HEK293 (cell line): ENCODE data around the gene APLP2.

Experiments
- CTCF ChIA-PET: fragments of 350-600 bp; formaldehyde crosslinking; extraction: SDS; loops from one replicate; lab custom pipeline; 2021; ENCODE audit warnings: antibody characterized with exemption; lab: Yijun Ruan, JAX
- POLR2A ChIA-PET: fragments of 300-600 bp; formaldehyde crosslinking; extraction: SDS; loops from one replicate; lab custom pipeline; 2020; ENCODE audit warnings: antibody characterized with exemption, inconsistent platforms; lab: Yijun Ruan, JAX
- H3K27ac ChIP-seq: fragments of 200-500 bp; sonication (Bioruptor generic); 2 replicates; pipeline ENCODE4 v1.5.1; 2014; ENCODE audit warnings: low read depth, low read length, control low read depth, inconsistent platforms; ENCODE audit errors: extremely low read depth
- H3K36me3 ChIP-seq, 2 experiments: fragments of 200-500 bp in 1 of 2; sonication (Bioruptor generic) in 1 of 2; 1 replicate in 1 of 2; 2 replicates in 1 of 2; pipeline ENCODE4 v1.5.1; 2014 to 2017; ENCODE audit warnings: inconsistent platforms in 2 of 2, low read length in 2 of 2; ENCODE audit not compliant: control insufficient read depth in 2 of 2, insufficient read depth in 1 of 2
- H3K4me1 ChIP-seq: fragments of 200-500 bp; sonication (Bioruptor generic); 2 replicates; pipeline ENCODE4 v1.5.1; 2014; ENCODE audit warnings: mild to moderate bottlenecking, low read length, inconsistent platforms; ENCODE audit not compliant: control insufficient read depth, insufficient read depth
- H3K4me3 ChIP-seq: 2 replicates; pipeline ENCODE4 v1.5.1; 2011; ENCODE audit warnings: low read depth, mild to moderate bottlenecking, control low read depth, low read length, moderate library complexity
- H3K9me3 ChIP-seq: fragments of 200-500 bp; sonication (Bioruptor generic); 2 replicates; pipeline ENCODE4 v1.5.1; 2014; ENCODE audit warnings: low read depth, low read length, inconsistent platforms; ENCODE audit not compliant: control insufficient read depth, insufficient read depth
- BCL11A ChIP-seq: fragments of 450-650 bp; formaldehyde crosslinking; IDR thresholded peaks from 2 replicates; pipeline ENCODE4 v1.5.1; 2016; ENCODE audit warnings: low read depth, missing biosample characterization, missing genetic modification characterization
- BCL11B ChIP-seq: fragments of 450-650 bp; formaldehyde crosslinking; IDR thresholded peaks from 2 replicates; pipeline ENCODE4 v1.5.1; 2016; ENCODE audit warnings: low read depth, missing biosample characterization, missing genetic modification characterization
- EGR2 ChIP-seq: fragments of 450-650 bp; formaldehyde crosslinking; IDR thresholded peaks from 2 replicates; pipeline ENCODE4 v1.5.1; 2016; ENCODE audit warnings: low read depth, missing biosample characterization, missing genetic modification characterization
- HOXC10 ChIP-seq: sonication (generic); formaldehyde crosslinking; IDR thresholded peaks from 2 replicates; pipeline ENCODE4 v1.8.1; 2023; ENCODE audit warnings: mild to moderate bottlenecking, missing genetic modification reagents
- KLF10 ChIP-seq: fragments of 450-650 bp; IDR thresholded peaks from 2 replicates; pipeline ENCODE4 v1.5.1; 2018; ENCODE audit warnings: missing biosample characterization, mild to moderate bottlenecking, missing genetic modification characterization
- REST ChIP-seq: fragments of 450-650 bp; formaldehyde crosslinking; IDR thresholded peaks from 2 replicates; pipeline ENCODE4 v1.5.1; 2016; ENCODE audit warnings: missing biosample characterization, missing genetic modification characterization
- WT1 ChIP-seq: fragments of 450-650 bp; formaldehyde crosslinking; IDR thresholded peaks from 2 replicates; pipeline ENCODE4 v1.5.1; 2016; ENCODE audit warnings: missing biosample characterization, missing genetic modification characterization
- ZBTB10 ChIP-seq: fragments of 450-650 bp; formaldehyde crosslinking; IDR thresholded peaks from 2 replicates; pipeline ENCODE4 v1.5.1; 2016; ENCODE audit warnings: missing biosample characterization, missing genetic modification characterization
- ZFP41 ChIP-seq: fragments of 450-650 bp; formaldehyde crosslinking; IDR thresholded peaks from 2 replicates; pipeline ENCODE4 v1.5.1; 2016; ENCODE audit warnings: missing biosample characterization, missing genetic modification characterization, borderline replicate concordance
- ZNF10 ChIP-seq: fragments of 450-650 bp; formaldehyde crosslinking; IDR thresholded peaks from 2 replicates; pipeline ENCODE4 v1.5.1; 2017; ENCODE audit warnings: missing biosample characterization, missing genetic modification characterization
- ZNF133 ChIP-seq: fragments of 450-650 bp; formaldehyde crosslinking; IDR thresholded peaks from 2 replicates; pipeline ENCODE4 v1.5.1; 2016; ENCODE audit warnings: missing biosample characterization, missing genetic modification characterization
- ZNF350 ChIP-seq: fragments of 450-650 bp; formaldehyde crosslinking; IDR thresholded peaks from 2 replicates; pipeline ENCODE4 v1.5.0; 2017; ENCODE audit warnings: missing biosample characterization, mild to moderate bottlenecking, missing genetic modification characterization
- ZNF354C ChIP-seq: fragments of 450-650 bp; formaldehyde crosslinking; IDR thresholded peaks from 2 replicates; pipeline ENCODE4 v1.5.1; 2016; ENCODE audit warnings: missing biosample characterization, missing genetic modification characterization, low read depth, borderline replicate concordance
- ZNF501 ChIP-seq: fragments of 450-650 bp; formaldehyde crosslinking; IDR thresholded peaks from 2 replicates; pipeline ENCODE4 v1.5.1; 2016; ENCODE audit warnings: missing biosample characterization, missing genetic modification characterization
- ZNF521 ChIP-seq: fragments of 450-650 bp; formaldehyde crosslinking; IDR thresholded peaks from 2 replicates; pipeline ENCODE4 v1.5.1; 2017; ENCODE audit warnings: missing biosample characterization, mild to moderate bottlenecking, missing genetic modification characterization
- ZNF529 ChIP-seq: fragments of 450-650 bp; formaldehyde crosslinking; IDR thresholded peaks from 2 replicates; pipeline ENCODE4 v1.5.1; 2017; ENCODE audit warnings: missing genetic modification characterization, missing biosample characterization; ENCODE audit not compliant: insufficient replicate concordance
- ZNF580 ChIP-seq: fragments of 450-650 bp; formaldehyde crosslinking; IDR thresholded peaks from 2 replicates; pipeline ENCODE4 v1.5.1; 2016; ENCODE audit warnings: missing biosample characterization, missing genetic modification characterization
- ZNF626 ChIP-seq: fragments of 450-650 bp; sonication (Bioruptor Pico); formaldehyde crosslinking; IDR thresholded peaks from 2 replicates; pipeline ENCODE4 v1.5.1; 2018; ENCODE audit warnings: missing biosample characterization, missing genetic modification characterization, inconsistent platforms
- ZNF791 ChIP-seq: fragments of 450-650 bp; formaldehyde crosslinking; IDR thresholded peaks from 2 replicates; pipeline ENCODE4 v1.5.1; 2016; ENCODE audit warnings: missing biosample characterization, missing genetic modification characterization
- ZNF837 ChIP-seq: fragments of 450-650 bp; formaldehyde crosslinking; IDR thresholded peaks from 2 replicates; pipeline ENCODE4 v1.5.1; 2016; ENCODE audit warnings: missing biosample characterization, missing genetic modification characterization

The APLP2 gene

GRCh38 chr11:130110339-130111108, 40.8 kb downstream of the APLP2 start:
- Histone ChIP-seq H3K4me1 (peaks cover 2% of the 10 kb centered on the region; the same call in 1 of the 2 replicates), H3K36me3 (peaks cover 0 to 36% of the 10 kb centered on the region in 2 experiments; a peak in 2 of 3 replicates), H3K4me3 (no peak overlapping the region), H3K9me3 (no peaks in the 10 kb centered on the region), H3K27ac (no peak overlapping the region)
- ChIA-PET CTCF (interaction anchor here (1.2 kb wide), 1 partner anchor 9 kb away, joined by 3 read pairs; no protein-coding TSS in a partner anchor), POLR2A (no interaction called here)
- no peak for TF ChIP-seq ZNF580 (tag by site-specific recombination)
- no peak for TF ChIP-seq ZNF354C (tag by site-specific recombination)
- TF ChIP-seq ZNF501 (tag by site-specific recombination), result no peak
- TF ChIP-seq ZBTB10, result no peak
- no peak for TF ChIP-seq ZNF791 (tag by site-specific recombination)
- no peak for TF ChIP-seq ZNF626 (tag by site-specific recombination)
- TF ChIP-seq BCL11A (tag by site-specific recombination), result no peak
- no peak for TF ChIP-seq BCL11B
- no peak for TF ChIP-seq EGR2 (tag by site-specific recombination)
- TF ChIP-seq ZNF133 (tag by site-specific recombination), result no peak
- TF ChIP-seq ZFP41, result no peak
- no peak for TF ChIP-seq REST (tag by site-specific recombination)
- TF ChIP-seq ZNF10 (tag by site-specific recombination), result no peak
- TF ChIP-seq ZNF350, result no peak
- no peak for TF ChIP-seq WT1 (tag by site-specific recombination)
- no peak for TF ChIP-seq KLF10 (tag by site-specific recombination)
- TF ChIP-seq ZNF521 (tag by site-specific recombination), result no peak
- no peak for TF ChIP-seq HOXC10 (CRISPR knock-in tag)
- TF ChIP-seq ZNF837 (tag by site-specific recombination), result no peak
- no peak for TF ChIP-seq ZNF529 (tag by site-specific recombination)
